ENCODE data around the gene FLT1.

FLT1 gene

GRCh38 chr13:28537171-28537570 is 42.2 kb upstream of the FLT1 start:
- no peak for TF ChIP-seq CTCF (IDR thresholded peaks at IDR 0.05; ENCODE audit: low read depth, low read length)
- no peak for DNase-seq (ENCODE audit: extremely low read depth, low read depth)

- DNase-seq (ENCODE audit: extremely low read depth, low read depth) = no peak
These were observed 41.4 kb upstream of the FLT1 start for GRCh38 chr13:28536371-28536770.

GRCh38 chr13:28535734-28536133 is 40.8 kb upstream of the FLT1 start:
- TF ChIP-seq CTCF (IDR thresholded peaks at IDR 0.05; ENCODE audit: low read depth, low read length) = no peak
- DNase-seq (ENCODE audit: extremely low read depth, low read depth) = no peak

More at GRCh38 chr13:28536371-28536770, 41.4 kb upstream of the FLT1 start:
- no peak for TF ChIP-seq CTCF (IDR thresholded peaks at IDR 0.05; ENCODE audit: low read depth, low read length)

- no peak for DNase-seq (ENCODE audit: extremely low read depth, low read depth)
These were observed 39.9 kb upstream of the FLT1 start for GRCh38 chr13:28534801-28535200.

GRCh38 chr13:28534210-28534609 is 39.3 kb upstream of the FLT1 start:
- DNase-seq (ENCODE audit: extremely low read depth, low read depth) = no peak

More at GRCh38 chr13:28534801-28535200, 39.9 kb upstream of the FLT1 start:
- no peak for TF ChIP-seq CTCF (IDR thresholded peaks at IDR 0.05; ENCODE audit: low read depth, low read length)

GRCh38 chr13:28533441-28534166 is 38.7 kb upstream of the FLT1 start:
- no peak for DNase-seq (ENCODE audit: extremely low read depth, low read depth)
- TF ChIP-seq CTCF (IDR thresholded peaks at IDR 0.05; ENCODE audit: low read depth, low read length) = no peak

More at GRCh38 chr13:28534210-28534609, 39.3 kb upstream of the FLT1 start:
- no peak for TF ChIP-seq CTCF (IDR thresholded peaks at IDR 0.05; ENCODE audit: low read depth, low read length)

- no peak for DNase-seq (ENCODE audit: extremely low read depth, low read depth)
- no peak for TF ChIP-seq CTCF (IDR thresholded peaks at IDR 0.05; ENCODE audit: low read depth, low read length)
These were observed 38.2 kb upstream of the FLT1 start for GRCh38 chr13:28533125-28533436.

All from AG09319 (cell line).